ENCODE measurements around the gene CASP3.
"Not testable (repeated sequence)": the region's sequence is repeated elsewhere in the genome, so short reads cannot be mapped to it uniquely, and the experiment has no call there.

Gene CASP3

DNA sequence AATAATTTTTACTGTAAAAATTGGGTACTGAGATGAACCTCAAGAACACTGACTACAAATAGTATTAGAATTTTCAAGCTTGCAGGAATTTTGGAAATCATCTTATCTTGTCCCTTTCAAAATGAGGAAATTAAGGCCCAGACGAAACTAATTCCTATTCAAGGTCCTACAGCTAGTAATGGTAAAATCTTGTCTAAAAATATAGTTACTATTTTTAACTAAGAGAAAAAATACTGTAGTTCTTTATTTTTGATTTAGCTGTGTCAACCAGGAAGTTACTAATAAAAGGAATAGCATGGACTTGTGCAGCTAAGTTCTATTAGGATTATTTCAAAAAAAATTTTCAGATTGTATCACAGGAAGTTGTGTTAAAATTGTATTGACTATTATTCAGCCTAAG is 13.0 kb upstream of the CASP3 start:
- DNase-seq: no peak

DNA sequence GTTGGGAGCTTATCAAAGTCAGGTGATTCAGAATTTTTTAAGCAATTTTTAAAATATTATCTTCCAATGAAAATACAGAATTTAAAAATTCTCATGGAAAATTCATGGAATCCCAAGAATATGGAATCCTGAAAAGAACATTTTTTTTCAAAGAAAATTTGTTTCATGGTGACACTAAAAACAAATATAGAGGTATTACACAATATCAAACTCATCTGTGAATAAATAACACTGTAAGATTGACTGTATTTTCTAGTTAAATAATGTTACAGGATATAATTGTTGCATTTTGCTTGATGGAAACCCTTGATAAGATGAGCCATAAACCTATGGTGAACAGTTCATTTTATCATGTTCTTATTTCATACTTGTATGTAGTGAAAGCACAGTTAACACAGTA is 11.7 kb upstream of the CASP3 start:
- DNase-seq: no peak

DNA sequence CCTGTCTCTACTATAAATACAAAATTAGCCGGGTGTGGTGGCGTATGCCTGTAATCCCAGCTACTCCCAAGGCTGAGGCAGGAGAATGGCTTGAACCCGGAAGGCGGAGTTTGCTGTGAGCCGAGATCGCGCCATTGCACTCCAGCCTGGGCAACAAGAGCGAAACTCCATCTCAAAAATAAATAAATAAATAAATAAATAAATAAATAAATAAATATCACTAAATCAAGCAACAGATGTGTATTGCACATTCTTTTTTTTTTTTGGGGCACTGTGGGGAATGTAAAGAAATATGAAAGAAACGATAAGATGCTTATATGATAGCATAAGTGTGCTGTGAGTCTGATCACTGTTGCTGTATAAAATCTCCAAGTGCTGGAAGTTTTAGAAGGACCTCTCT is 8.6 kb upstream of the CASP3 start:
- DNase-seq: not testable (repeated sequence)

DNA sequence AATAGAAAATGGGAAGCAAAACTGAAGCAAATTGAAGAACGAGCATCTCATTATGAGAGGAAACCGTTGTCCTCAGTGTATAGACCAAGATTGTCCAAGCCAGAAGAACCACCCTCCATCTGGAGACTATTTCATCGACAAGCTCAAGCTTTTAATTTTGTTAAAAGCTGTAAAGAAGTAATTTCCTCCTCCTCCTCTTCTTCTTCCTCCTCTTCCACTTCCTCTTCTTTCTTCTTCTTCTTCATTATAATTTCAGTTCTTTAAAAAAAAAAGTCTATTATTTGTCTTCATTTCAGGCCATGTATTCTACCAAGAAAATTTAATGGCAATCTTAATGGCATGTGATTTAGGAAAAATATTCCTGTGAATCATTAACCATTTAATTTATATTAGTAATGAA is 7.9 kb upstream of the CASP3 start:
- no peak for DNase-seq

DNA sequence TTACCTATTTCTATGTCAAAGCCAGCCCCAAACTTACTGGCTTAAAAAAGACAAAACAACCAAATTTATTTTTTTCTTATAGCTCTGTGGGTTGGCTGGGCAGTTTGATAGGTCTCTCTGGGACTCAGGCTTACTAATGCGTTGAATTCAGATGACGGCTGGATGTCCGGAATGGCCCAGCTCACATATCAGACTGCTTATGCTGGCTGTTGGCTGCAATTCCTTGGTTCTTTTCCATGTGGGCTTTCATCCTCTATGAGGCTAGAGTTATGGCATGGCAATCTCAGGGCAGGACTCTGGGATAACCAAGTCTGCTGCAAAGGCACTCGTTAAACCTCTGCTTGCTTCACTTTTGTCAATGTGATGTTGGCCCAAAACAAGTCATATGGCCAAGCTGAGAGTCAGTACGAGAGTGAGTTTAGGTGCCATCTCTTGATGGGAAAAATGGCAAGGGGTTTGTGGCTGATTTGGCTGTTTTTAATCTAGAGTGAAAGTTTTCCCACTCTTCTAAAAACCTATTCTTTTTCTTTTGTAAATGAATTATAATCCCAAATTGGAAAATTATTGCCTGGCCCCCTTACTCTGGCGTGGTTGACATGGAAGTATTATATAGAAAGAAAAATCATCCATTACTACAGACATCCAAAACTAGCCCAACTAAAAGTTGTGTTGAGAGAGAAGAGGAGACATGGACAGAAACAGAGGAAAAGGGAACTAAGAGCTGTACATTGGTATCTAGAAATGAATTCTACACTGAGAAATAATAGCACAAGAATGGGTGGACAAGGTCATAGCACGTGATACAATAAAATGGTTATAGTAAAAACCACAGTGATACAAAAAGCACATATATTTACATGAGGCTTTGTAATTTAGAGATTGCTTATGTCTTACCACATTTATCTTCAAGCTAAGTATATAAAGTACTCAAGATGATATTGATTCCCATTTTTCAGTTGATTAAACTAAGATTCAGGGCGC is 6.9 kb upstream of the CASP3 start:
- no peak for DNase-seq

DNA sequence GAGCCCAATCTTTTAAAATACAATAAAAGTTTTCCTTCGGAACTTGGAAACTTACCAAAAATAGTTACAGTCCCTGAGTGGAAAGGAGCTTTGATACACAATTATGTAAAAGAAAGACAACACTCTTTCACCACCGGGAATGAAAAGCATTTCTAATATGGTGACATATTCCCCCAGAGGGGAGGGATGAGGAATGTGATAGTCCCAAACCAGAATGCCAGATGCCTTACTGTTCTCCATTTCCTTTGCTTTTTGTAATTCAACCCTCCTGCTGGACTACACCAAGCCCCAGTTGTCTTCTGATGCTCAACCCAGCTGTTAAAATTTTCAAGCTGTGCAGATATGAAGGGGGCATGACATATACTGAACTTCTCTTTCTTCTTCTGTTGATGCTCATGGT is 4.4 kb upstream of the CASP3 start:
- no peak for DNase-seq

DNA sequence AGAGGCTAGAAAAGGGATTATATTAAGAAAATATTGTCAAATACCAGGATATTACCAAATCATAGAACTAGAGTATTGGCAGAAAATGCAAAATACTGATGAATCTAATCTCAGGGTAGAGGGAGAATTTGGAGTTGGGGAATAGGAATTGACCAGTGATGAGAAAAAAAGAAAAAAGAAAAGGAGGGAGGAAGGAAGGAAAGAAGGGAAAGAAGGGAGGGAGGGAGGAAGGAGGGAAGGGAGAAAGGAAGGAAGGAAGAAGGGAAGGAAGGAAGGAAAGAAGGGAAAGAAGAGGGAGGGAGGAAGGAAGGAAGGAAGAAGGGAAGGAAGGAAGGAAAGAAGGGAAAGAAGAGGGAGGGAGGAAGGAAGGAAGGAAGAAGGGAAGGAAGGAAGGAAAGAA is 3.4 kb upstream of the CASP3 start:
- not testable (repeated sequence) for DNase-seq

DNA sequence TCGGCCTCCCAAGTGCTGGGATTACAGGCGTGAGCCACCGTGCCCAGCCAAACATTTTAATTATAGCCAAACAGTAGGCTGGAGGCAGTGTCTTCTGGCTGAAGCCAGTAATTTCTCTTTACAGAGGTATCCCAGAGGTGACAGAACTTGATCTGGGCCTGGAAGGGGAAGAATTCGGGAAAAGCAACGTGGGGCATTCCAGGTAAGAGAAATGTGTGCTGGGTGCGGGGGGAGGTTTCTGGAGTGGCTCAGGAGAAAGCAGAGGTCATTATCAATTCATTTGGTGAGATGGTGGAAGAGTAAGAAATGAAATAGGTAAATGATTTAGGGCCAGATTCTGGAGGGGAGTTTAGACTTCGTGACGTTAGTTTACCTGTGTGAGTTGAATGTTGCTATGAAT is 2.7 kb upstream of the CASP3 start:
- no peak for DNase-seq

DNA sequence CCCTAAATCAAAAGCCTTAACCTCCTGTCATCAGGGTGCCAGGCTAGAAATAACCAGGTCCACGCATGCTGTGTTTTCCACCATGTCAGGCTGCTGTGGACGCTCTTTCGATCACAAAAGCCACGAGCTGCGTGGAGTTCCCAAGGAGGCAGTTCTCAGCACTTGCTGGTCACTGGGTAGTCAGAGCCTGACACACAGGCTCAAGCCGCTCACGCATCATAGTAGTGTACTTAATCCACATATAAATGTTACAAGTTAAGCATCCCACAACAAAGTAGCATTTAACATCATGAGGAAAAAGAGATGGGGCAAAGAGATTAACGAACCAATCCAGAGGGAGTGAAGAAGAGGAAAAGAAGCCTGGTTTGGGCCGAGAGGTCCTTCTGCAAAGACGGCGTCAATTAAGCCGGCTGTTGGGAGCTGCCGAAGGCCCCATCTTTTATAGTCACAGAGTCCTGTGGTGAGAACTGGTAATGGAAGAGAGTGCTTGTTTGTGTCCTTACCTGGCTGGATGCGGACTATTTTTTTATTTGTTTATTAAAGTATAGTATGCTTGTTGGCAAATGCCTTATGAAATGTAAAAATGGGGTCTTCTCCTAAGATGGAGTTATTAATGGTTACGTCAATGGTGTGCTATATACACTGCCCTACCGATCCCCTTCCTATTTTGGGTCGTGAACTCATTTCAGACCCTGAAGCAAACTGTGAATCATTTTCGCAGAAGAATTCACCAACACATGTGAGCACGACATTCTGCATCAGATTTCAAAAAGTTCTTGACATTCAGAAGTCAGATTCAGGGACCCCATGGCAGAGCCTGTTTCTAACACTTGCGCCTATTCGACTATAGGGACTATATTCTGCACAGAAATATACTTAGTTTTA is 966 bp upstream of the CASP3 start:
- no peak for DNase-seq

DNA sequence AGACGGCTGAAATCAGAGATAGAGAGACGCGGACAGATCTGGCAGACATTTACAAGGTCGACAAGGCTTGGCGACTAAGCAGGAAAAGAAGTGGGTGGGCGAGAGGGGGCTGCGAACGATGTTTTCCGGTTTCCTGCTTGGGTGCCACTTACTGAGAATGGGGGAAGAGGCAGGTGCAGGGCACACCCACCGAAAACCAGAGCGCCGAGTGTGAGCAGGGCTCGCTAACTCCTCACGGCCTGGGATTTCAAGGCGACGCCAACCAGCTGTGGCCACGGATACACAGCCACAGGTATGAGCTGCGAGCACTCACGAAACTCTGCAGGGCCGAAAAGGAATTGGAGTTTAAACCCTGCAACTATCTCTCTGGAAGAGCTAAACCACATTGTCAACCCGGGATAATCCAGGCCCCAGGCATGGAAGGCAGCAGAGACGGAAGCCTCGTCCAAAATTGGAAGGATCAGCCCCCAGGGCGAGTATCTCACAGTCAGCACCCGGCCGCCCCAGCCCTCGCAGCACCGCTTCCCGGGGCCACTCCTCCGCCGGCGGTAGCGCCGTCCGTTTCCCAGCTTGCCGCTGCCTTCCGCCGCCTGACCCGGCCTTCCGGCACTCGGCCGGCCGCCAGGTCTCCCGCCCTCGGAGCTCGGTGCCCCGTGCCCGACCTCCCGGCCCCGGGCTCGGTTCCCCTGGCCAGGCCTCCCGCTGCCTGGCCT is 778 bp downstream of the CASP3 start:
- peak; percentile 27 for DNase-seq

DNA sequence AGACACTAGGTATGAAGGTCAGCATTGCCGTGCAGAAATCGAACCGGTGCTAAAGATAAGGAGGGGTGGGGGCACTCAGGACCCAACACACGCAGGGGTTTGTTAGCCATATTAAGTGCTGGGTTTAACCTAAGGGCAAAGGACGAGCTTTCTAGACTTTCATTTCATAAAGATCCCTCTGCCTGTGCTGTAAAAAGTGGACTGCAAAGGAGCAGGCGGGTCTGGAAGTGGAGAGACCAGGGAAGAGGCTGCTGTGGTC is 1.3 kb downstream of the CASP3 start:
- DNase-seq: no peak

DNA sequence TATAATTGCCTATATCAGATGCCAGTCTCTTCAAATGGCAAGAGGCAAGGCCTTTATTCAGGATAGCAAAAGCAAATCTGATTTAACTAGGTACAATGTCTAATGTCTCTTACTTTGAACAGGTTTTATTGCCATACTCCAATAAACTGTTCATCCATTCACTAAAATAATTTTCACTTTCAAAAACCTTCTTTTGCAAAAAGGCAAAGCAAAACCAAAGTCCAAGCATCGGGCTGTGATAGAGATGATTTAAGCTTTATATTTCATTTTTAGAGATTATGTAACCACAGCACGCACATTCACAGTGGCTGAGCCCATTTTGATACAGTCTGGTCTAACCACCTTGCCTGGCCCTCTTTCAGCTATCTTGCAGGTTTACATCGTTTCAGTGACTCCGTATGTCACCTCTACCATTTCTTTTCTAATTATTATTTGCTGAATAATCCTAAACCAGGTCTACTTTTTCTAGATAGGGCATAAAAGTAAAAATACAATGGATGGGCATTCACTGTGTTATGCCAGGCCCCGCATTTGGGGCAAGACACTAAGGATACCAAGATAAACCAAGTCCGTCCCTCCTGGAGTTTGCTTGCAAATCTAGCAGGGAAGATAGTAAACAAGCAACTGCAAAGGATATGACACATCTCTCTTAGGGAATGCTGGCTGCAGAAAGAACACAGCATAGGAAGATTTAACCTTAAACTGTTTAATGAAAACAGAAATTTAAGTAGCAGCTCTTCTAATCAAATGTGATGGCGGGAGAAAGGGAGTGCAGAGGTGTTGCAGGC is 1.8 kb downstream of the CASP3 start:
- no peak for DNase-seq

DNA sequence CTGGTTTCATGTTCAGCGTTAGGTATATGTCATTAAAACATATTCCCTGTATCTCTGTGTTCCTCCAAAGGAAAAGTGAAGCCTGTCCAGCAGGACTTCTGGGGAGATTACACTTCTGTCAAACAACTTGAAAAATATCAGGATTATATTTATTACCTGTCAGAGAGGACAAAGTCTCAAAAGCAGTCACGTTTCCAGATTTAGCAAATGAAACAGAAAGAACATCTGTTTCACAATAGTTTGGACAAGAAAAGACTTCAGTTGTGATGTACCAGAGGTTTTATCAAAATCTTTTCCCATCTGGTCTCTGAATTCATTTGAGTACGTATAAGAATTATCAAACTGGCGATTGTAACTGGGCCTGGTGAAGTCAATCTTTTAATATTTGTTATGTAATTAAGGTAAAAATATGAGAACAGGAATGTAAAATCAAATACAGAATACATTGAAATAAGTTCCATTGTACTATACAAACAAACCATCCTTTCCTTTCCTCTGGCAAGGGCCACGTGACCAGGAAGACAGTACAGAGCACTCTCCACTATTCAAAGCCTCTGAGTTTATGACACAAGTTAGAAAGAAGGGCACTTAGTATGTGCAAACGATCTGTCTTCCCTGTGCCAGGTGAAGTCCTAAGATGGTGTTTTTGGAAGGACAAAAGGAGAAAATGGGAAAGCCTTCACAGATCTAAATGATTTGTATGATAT is 3.2 kb downstream of the CASP3 start:
- DNase-seq: no peak

DNA sequence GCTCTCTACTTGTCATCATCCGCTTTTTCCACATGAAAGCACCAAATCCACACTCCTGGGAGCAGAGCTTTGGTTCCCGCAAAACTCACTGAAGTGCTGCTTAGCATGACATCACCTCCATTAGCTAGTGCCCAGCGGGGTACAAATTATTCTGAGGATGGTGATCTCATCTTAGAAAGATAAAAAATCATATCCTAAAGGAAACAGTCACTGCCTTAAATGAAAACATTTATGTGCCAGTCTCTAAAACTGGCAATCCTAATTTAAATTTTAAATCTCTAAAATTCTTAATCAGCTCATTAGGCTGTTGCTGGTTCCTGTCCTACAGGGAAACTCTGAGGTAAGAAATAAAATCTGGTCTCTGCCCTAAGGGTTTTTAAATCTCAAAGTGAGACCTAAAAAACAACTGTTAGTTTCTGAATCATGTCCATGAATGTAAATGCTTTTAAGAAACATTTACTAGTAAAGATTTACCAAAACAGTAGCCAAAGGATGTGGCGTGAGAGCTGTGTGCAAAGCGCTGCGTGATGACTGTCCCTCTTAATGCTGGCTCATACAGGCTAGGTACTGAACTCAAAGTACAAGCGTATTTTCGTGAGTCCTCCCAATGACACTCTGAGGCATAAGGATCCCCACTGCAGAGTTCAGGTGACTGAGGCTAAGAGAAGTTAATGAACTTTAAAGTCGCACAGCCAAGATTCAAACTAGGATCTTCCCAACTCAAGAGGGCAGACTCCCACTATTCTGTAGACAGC is 4.5 kb downstream of the CASP3 start:
- DNase-seq: no peak

DNA sequence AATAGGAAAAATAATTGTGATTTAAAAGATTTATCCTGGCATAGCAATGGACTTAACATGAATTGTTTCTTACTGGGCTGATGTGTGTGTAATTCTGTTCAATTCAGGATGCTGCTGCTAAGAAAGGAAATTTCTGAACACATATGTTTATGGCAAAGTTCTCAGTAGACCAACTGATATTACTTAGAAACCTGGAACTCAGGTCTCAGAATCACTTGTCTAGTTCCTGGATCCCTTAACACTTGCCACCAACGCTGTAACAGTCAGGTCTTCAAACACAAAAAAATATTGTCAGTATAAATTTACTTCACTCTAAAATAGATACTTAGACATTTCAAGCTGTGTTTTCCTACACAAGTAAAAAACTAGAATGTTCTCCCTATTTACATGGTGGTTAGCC is 5.5 kb downstream of the CASP3 start:
- no peak for DNase-seq

DNA sequence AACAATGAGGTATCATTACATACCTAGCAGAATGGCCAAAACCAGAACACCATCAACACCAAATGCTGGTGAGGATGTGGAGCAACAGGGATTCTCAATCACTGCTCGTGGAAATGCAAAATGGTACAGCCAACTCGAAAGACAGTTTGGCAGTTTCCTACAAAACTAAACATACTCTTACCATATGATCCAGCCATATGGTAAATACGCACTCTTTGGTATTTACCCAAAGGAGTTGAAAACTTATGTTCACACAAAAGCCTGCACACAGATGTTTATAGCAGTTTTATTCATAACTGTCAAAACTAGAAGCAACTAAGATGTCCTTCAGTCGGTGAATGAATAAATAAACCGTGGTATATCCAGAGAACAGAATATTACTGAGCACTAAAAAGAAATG is 7.8 kb downstream of the CASP3 start:
- DNase-seq: no peak

DNA sequence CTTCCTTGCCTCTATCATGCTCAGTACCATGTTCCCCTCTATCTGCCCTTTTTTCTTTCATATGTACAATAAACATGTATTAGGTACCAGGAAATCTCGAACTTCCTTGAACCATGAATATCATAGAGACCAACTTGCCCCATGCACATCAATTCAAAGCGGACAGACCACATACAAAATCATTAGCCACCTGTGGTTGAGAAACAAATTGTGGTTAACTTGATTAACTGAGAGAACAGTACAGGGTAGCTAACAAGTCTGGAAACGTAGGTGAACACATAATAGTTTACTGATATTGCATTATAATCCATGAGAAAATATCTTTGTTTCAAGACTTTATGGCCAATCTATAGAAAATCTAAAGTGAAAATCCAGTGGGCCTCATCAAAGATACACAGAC is 8.2 kb downstream of the CASP3 start:
- no peak for DNase-seq

DNA sequence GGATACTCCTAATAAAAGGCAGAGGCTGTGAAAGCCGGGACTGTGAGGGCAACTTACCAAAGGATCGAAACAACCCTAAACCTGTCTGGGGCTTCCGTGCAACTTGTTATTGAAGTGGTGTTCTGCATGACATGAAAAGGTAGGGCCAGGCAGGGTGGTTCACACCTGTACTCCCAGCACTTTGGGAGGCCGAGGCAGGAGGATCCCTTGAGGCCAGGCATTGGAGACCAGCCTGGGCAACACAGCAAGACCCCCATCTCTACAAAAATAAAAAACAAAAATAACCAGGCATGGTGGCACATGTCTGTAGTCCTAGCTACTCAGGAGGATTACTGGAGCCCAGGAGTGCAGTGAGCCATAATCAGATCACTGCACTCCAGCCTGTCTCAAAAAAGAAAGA is 12.3 kb downstream of the CASP3 start:
- DNase-seq: no peak

DNA sequence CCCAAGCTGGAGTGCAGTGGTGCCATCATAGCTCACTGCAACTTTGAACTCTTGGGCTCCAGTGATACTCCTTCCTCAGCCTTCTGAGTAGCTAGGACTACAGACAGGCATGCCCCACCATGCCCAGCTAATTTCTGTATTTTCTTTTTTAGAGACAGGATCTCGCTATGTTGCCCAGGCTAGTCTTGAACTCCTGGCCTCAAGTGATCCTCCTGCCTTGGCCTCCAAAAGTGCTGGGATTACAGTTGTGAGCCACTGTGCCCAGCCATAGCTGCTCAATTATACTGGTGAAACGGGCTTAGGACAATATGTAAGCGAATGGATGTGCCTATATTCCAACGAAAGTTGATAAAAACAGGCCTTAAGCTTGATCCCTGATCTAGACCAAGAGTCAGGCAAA is 13.1 kb downstream of the CASP3 start:
- DNase-seq: no peak

DNA sequence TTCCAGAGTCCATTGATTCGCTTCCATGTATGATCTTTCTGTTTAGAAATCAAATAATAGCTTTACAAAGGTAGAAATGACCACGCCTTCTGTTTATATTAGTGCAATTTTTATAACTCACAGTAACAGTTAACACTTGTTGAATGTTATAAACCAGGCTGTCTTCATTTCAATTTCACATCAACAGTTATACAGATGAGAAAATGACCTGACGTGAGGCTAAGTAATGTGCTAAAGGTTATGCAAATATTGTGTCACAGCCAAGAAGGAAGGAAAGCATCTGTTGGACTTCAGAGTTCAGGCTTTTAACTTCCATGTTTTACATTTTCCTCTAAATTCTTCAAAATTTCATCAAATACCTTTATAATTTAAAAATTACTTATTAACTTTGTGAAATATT is 13.9 kb downstream of the CASP3 start:
- DNase-seq: no peak

DNA sequence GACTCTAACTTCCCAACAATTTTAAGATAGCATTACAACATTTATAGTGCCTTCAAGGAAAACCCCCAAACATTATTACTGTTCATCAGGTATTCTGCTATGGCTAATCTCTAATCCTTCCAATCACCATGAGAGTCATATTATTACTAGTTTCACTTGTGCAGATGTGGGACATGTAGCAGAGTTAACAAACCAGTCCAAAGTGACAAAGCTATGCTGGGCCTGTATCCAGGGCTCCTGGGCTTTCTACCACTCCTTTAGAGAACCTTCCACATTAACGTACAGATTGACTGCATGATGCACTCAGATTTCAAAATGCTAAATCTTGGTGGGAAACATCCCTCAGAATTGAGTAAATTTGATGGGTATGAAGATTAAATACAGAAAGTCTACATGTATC is 16.4 kb downstream of the CASP3 start:
- DNase-seq: no peak

All from activated effector memory CD4-positive, alpha-beta T cell treated with Interleukin-2 at 50 U/mL for 16 hours (primary cell).